Measurements from ENCODE around the gene CGB2.

GRCh38 chr19:49016067-49016839 is 15.4 kb upstream of the CGB2 start:
- no peak for TF ChIP-seq EZH2 (IDR thresholded peaks at IDR 0.05; ENCODE audit: low read depth)
- TF ChIP-seq CTCF (conservative IDR thresholded peaks at IDR 0.05), result no peak

Measured in PC-9 (cell line).